ENCODE data around the gene TAS2R46.

GRCh38 chr12:11015775-11016430 lies 46.2 kb downstream of the TAS2R46 start:
- TF ChIP-seq, protein P1, sequence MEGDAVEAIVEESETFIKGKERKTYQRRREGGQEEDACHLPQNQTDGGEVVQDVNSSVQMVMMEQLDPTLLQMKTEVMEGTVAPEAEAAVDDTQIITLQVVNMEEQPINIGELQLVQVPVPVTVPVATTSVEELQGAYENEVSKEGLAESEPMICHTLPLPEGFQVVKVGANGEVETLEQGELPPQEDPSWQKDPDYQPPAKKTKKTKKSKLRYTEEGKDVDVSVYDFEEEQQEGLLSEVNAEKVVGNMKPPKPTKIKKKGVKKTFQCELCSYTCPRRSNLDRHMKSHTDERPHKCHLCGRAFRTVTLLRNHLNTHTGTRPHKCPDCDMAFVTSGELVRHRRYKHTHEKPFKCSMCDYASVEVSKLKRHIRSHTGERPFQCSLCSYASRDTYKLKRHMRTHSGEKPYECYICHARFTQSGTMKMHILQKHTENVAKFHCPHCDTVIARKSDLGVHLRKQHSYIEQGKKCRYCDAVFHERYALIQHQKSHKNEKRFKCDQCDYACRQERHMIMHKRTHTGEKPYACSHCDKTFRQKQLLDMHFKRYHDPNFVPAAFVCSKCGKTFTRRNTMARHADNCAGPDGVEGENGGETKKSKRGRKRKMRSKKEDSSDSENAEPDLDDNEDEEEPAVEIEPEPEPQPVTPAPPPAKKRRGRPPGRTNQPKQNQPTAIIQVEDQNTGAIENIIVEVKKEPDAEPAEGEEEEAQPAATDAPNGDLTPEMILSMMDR (IDR thresholded peaks at IDR 0.05) = no peak
- TF ChIP-seq POLR2A (IDR thresholded peaks at IDR 0.05) = no peak
